Esophagus squamous epithelium (tissue), 4 donors: ENCODE data around the gene TPX2.

ENCODE experiments used
- CTCF ChIP-seq, 6 experiments: fragments of 450-650 bp in 4 of 6; fragments of 200-600 bp in 2 of 6; sonication (generic) in 2 of 6; IDR thresholded peaks; one replicate each; pipeline ENCODE4 v1.5.1; 2016 to 2019; ENCODE audit warnings: antibody characterized with exemption in 6 of 6, mild to moderate bottlenecking in 4 of 6, moderate library complexity in 4 of 6
- POLR2A ChIP-seq, 4 donors: fragments of 450-650 bp; IDR thresholded peaks; one replicate each; pipeline ENCODE4 v1.6.1; 2017; ENCODE audit warnings: antibody characterized with exemption in 4 of 4, mild to moderate bottlenecking in 4 of 4, moderate library complexity in 3 of 4

- no peak for TF ChIP-seq CTCF (IDR thresholded peaks at IDR 0.05)
- no peak for TF ChIP-seq POLR2A (IDR thresholded peaks at IDR 0.05)
Observed at GRCh38 chr20:31695849-31696804, 43.0 kb upstream of the TPX2 start.
